GM12878 (cell line): Measurements from ENCODE around the gene TTLL11. TPM values are rescaled to one million over a fixed set of nuclear protein-coding genes. Genes with fewer than 3 reads are reported as not detected.

Experiments
- ATAC-seq: fragments of 200-7000 bp; cut with Tn5 transposase; 3 replicates; pipeline ENCODE4 v1.9.1; 2020; ENCODE audit warnings: mild to moderate bottlenecking, moderate library complexity
- BruUV-seq: library from RNA; stranded (reverse); fragments of 400-500 nt; replicated peaks from 2 replicates; lab custom pipeline; 2021; lab: Mats Ljungman, UMichigan
- CTCF ChIA-PET: fragments of 300-600 bp; sonication (Branson Sonifier 250); formaldehyde crosslinking; extraction: SDS; loops from one replicate; lab custom pipeline; 2021; ENCODE audit warnings: inconsistent platforms; lab: Yijun Ruan, JAX
- POLR2A ChIA-PET: fragments of 350-600 bp; formaldehyde crosslinking; extraction: SDS; loops from one replicate; lab custom pipeline; 2021; ENCODE audit warnings: inconsistent platforms; lab: Charles Lee
- RAD21 ChIA-PET: fragments of 300-600 bp; sonication (Branson Sonifier 250); formaldehyde crosslinking; loops from one replicate; lab custom pipeline; 2023; ENCODE audit warnings: antibody characterized with exemption; ENCODE audit not compliant: unreplicated experiment; lab: Charles Lee
- SMC1A ChIA-PET: fragments of 300-600 bp; sonication (Branson Sonifier 250); formaldehyde crosslinking; loops from one replicate; lab custom pipeline; 2023; ENCODE audit not compliant: unreplicated experiment, uncharacterized antibody; lab: Charles Lee
- DNase-seq: peaks from one replicate; pipeline ENCODE4 v3.0.0-alpha.2; 2011; ENCODE audit warnings: low read depth, low spot score
- FAIRE-seq: peaks from 3 replicates; lab custom pipeline; 2011; peaks lifted over from hg19 to GRCh38; lab: Jason Lieb, UNC
- H2AFZ ChIP-seq: 2 replicates; pipeline ENCODE4 v1.6.0; 2011; ENCODE audit warnings: low read depth, low read length, control low read depth; ENCODE audit not compliant: control insufficient read depth
- H3K27ac ChIP-seq: 2 replicates; pipeline ENCODE4 v1.5.1; 2011; ENCODE audit warnings: control low read depth; ENCODE audit not compliant: control insufficient read depth, insufficient read depth
- H3K27me3 ChIP-seq, 2 experiments: replicated peaks in 1 of 2; 2 replicates each; pipeline versions ENCODE4 v1.6.0 to v1.6.1; 2011; ENCODE audit warnings: low read length in 1 of 2; ENCODE audit not compliant: control insufficient read depth in 2 of 2, insufficient read depth in 2 of 2
- H3K36me3 ChIP-seq, 2 experiments: 2 replicates each; pipeline ENCODE4 v1.5.1; 2011; ENCODE audit warnings: low read length in 1 of 2; ENCODE audit not compliant: control insufficient read depth in 2 of 2, insufficient read depth in 2 of 2
- H3K4me1 ChIP-seq: 2 replicates; pipeline ENCODE4 v1.6.1; 2011; ENCODE audit warnings: mild to moderate bottlenecking, low read length, moderate library complexity, mixed read lengths; ENCODE audit not compliant: control insufficient read depth, insufficient read depth
- H3K4me2 ChIP-seq: 2 replicates; pipeline ENCODE4 v1.6.0; 2011; ENCODE audit warnings: control low read depth; ENCODE audit not compliant: control insufficient read depth, insufficient read depth
- H3K4me3 ChIP-seq: fragments of 200-600 bp; sonication (generic); 2 replicates; pipeline ENCODE4 v1.5.1; 2016
- H3K79me2 ChIP-seq: 2 replicates; pipeline ENCODE4 v1.6.0; 2011; ENCODE audit warnings: low read length; ENCODE audit not compliant: control insufficient read depth, insufficient read depth
- H3K9ac ChIP-seq: 2 replicates; pipeline ENCODE4 v1.8.0; 2011; ENCODE audit warnings: low read length, control low read depth, mixed read lengths; ENCODE audit not compliant: control insufficient read depth, insufficient read depth
- H3K9me3 ChIP-seq: replicated peaks from 3 replicates; pipeline ENCODE4 v1.5.1; 2011; ENCODE audit warnings: mild to moderate bottlenecking, low read length; ENCODE audit not compliant: control insufficient read depth, insufficient read depth
- H4K20me1 ChIP-seq: 2 replicates; pipeline ENCODE4 v1.6.0; 2011; ENCODE audit not compliant: control insufficient read depth, insufficient read depth
- BMI1 ChIP-seq: fragments of 450-650 bp; IDR thresholded peaks from 2 replicates; pipeline ENCODE4 v1.6.1; 2016; ENCODE audit warnings: mild to moderate bottlenecking, moderate library complexity, borderline replicate concordance
- CEBPZ ChIP-seq: fragments of 150-350 bp; IDR thresholded peaks from 2 replicates; pipeline ENCODE4 v1.6.1; 2016; ENCODE audit warnings: low read depth, low read length
- MYC ChIP-seq: IDR thresholded peaks from 2 replicates; pipeline ENCODE4 v1.6.1; 2011; ENCODE audit warnings: mild to moderate bottlenecking, low read length, moderate library complexity, inconsistent platforms; ENCODE audit not compliant: insufficient read depth, insufficient replicate concordance, insufficient read length, severe bottlenecking
- PKNOX1 ChIP-seq: fragments of 450-650 bp; IDR thresholded peaks from 2 replicates; pipeline ENCODE4 v1.6.1; 2016; ENCODE audit warnings: mild to moderate bottlenecking
- RB1 ChIP-seq: fragments of 450-650 bp; formaldehyde crosslinking; IDR thresholded peaks from 2 replicates; pipeline ENCODE4 v1.6.1; 2017; ENCODE audit warnings: mild to moderate bottlenecking, borderline replicate concordance
- RCOR1 ChIP-seq: conservative IDR thresholded peaks from 2 replicates; pipeline ENCODE4 v1.6.1; 2012; ENCODE audit warnings: low read depth, low read length, improper control_type of control experiment
- RELA ChIP-seq: fragments of 450-650 bp; IDR thresholded peaks from 2 replicates; pipeline ENCODE4 v1.8.0; 2014; ENCODE audit warnings: borderline replicate concordance; ENCODE audit not compliant: partially characterized antibody
- SMARCA5 ChIP-seq: fragments of 450-650 bp; IDR thresholded peaks from 2 replicates; pipeline ENCODE4 v1.6.1; 2017; ENCODE audit warnings: mild to moderate bottlenecking
- STAT3 ChIP-seq: IDR thresholded peaks from 2 replicates; pipeline ENCODE4 v1.6.1; 2011; ENCODE audit warnings: low read depth, low read length, improper control_type of control experiment
- ZBTB33 ChIP-seq: fragments of 450-650 bp; IDR thresholded peaks from 2 replicates; pipeline ENCODE4 v1.6.1; 2017; ENCODE audit warnings: mild to moderate bottlenecking
- ZNF592 ChIP-seq: fragments of 450-650 bp; IDR thresholded peaks from 2 replicates; pipeline ENCODE4 v1.6.1; 2017; ENCODE audit warnings: mild to moderate bottlenecking, moderate library complexity
- ZNF622 ChIP-seq: fragments of 450-650 bp; IDR thresholded peaks from 2 replicates; pipeline ENCODE4 v1.6.1; 2017; ENCODE audit warnings: mild to moderate bottlenecking, inconsistent platforms
- WGBS: methylation state at CpG from one replicate; pipeline ENCODE4 v1.1.6; 2016; ENCODE audit warnings: low lambda C conversion rate; ENCODE audit not compliant: insufficient replicate concordance, insufficient coverage; ENCODE audit errors: missing lambda C conversion rate; 5-methylcytosine and 5-hydroxymethylcytosine counted together
- in situ Hi-C: fragments of 300-500 bp; cut with MboI; formaldehyde crosslinking; loops from 9 replicates; pipeline ENCODE4 v1.14.3; 2018; ENCODE audit warnings: mixed read lengths
- intact Hi-C: fragments of 100-400 bp; cut with micrococcal nuclease; formaldehyde crosslinking; loops from one replicate; pipeline ENCODE4 v1.14.2; 2022; ENCODE audit not compliant: unreplicated experiment
- polyA plus RNA-seq, 11 experiments: library from polyadenylated mRNA; depleted of rRNA in 4 of 11; unstranded in 6 of 11; stranded (reverse) in 5 of 11; fragments of >200 nt; fragmentation: Nextera tagmentation in 4 of 11; fragmentation: Illumina TruSeq in 1 of 11; extraction: Ambion mirVana in 4 of 11; extraction: Trizol in 1 of 11; gene quantifications; 1 replicate in 1 of 11; 2 replicates in 10 of 11; pipeline versions ENCODE4 v1.2.1 to v1.2.3, GENCODE V29; 2011 to 2016; ENCODE audit warnings: inconsistent platforms in 2 of 11, missing spikeins in 2 of 11, low read depth in 1 of 11
- total RNA-seq, 4 experiments: library from RNA; depleted of rRNA in 3 of 4; stranded (reverse); fragments of >200 nt in 3 of 4; fragmentation: Illumina TruSeq in 1 of 4; extraction: Trizol in 1 of 4; gene quantifications; 2 replicates each; pipeline versions ENCODE4 v1.2.1 to v1.2.3, GENCODE V29; 2013 to 2021

TTLL11 gene
- total and polyA plus RNA-seq, 10 of the 15 experiments (the other 5 are each of a cell fraction or from before 2014, with no cell fraction given) = 1.2 to 3.7 (median 2.9) TPM

GRCh38 chr9:122103985-122104384 is 10.9 kb upstream of the TTLL11 start (continued):
- TF ChIP-seq ZBTB33 (no peak), RELA (no peak), SMARCA5 (no peak)

GRCh38 chr9:122102156-122102555 is 9.0 kb upstream of the TTLL11 start:
- H3K4me3 ChIP-seq = no peak overlapping the region
- FAIRE-seq (no peak), DNase-seq (no peak), ATAC-seq (no peak)
- H2AFZ ChIP-seq = no peak overlapping the region
- no peaks in the 10 kb centered on the region for H4K20me1 ChIP-seq
- SMC1A ChIA-PET = interaction anchor here (1.2 kb wide), 1 partner anchor 23 kb away, joined by 6 read pairs; no protein-coding TSS in a partner anchor
- H3K9me3 ChIP-seq = no peaks in the 10 kb centered on the region; the same call in 2 of the 3 replicates
- POLR2A ChIA-PET = no interaction called here
- RAD21 ChIA-PET = interaction anchor here (2.1 kb wide), 1 partner anchor 23 kb away, joined by 8 read pairs; no protein-coding TSS in a partner anchor
- CTCF ChIA-PET = interaction anchor here (1.0 to 3.9 kb wide), 4 partner anchors 14 to 251 kb away, joined by 3 to 18 read pairs (median 4); no protein-coding TSS in a partner anchor
- H3K9ac ChIP-seq = no peak overlapping the region
- no peaks in the 10 kb centered on the region for H3K79me2 ChIP-seq
- no peaks in the 10 kb centered on the region for H3K36me3 ChIP-seq
- H3K27me3 ChIP-seq = no peaks in the 10 kb centered on the region
- WGBS = 54% methylated on average over 2 of the region's 2 CpGs
- H3K4me1 ChIP-seq = no peaks in the 10 kb centered on the region
- BruUV-seq = no TSS peak
- in situ Hi-C loops (no loop called here), intact Hi-C loops (no loop called here)
- H3K4me2 ChIP-seq = no peak overlapping the region
- no peak overlapping the region for H3K27ac ChIP-seq
- TF ChIP-seq RCOR1 = no peak
- no peak for TF ChIP-seq MYC
- TF ChIP-seq STAT3 = no peak
- TF ChIP-seq PKNOX1 = no peak
- no peak for TF ChIP-seq BMI1
- TF ChIP-seq RB1 = no peak
- no peak for TF ChIP-seq CEBPZ
- TF ChIP-seq ZNF592 = no peak
- no peak for TF ChIP-seq ZNF622
